ENCODE data around the gene P2RX4.

DNA sequence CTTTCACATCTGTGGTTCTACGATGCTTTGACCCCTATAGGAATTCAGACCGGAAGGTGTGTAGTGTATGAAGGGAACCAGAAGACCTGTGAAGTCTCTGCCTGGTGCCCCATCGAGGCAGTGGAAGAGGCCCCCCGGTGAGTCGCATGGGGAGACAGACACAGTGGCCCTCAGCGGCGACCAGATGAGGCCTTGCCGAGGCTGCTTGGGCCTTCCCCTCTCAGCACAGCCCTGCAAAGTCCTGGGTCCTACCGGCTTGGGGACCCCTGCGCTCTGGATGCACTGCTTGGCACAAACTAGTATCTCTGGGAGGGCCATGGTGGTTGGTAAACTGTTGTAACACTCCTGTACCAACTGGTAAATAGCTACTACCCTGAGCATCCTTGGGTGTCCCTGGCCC lies 47.5 kb upstream of the P2RX4 start:
- TF ChIP-seq, protein P1, sequence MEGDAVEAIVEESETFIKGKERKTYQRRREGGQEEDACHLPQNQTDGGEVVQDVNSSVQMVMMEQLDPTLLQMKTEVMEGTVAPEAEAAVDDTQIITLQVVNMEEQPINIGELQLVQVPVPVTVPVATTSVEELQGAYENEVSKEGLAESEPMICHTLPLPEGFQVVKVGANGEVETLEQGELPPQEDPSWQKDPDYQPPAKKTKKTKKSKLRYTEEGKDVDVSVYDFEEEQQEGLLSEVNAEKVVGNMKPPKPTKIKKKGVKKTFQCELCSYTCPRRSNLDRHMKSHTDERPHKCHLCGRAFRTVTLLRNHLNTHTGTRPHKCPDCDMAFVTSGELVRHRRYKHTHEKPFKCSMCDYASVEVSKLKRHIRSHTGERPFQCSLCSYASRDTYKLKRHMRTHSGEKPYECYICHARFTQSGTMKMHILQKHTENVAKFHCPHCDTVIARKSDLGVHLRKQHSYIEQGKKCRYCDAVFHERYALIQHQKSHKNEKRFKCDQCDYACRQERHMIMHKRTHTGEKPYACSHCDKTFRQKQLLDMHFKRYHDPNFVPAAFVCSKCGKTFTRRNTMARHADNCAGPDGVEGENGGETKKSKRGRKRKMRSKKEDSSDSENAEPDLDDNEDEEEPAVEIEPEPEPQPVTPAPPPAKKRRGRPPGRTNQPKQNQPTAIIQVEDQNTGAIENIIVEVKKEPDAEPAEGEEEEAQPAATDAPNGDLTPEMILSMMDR (IDR thresholded peaks at IDR 0.05): no peak
- no peak for TF ChIP-seq POLR2A (IDR thresholded peaks at IDR 0.05)

Data from adrenal gland (tissue), 5 donors.